Measurements from ENCODE around the gene ST7.

ST7 gene

GRCh38 chr7:117203205-117203604 lies 249.9 kb downstream of the ST7 start:
- DNase-seq = no peak

GRCh38 chr7:117205873-117206272 lies 252.6 kb downstream of the ST7 start:
- no peak for DNase-seq

- DNase-seq = no peak
Observed at GRCh38 chr7:117208257-117208656, 255.0 kb downstream of the ST7 start.

GRCh38 chr7:117210397-117210796 lies 257.1 kb downstream of the ST7 start:
- no peak for DNase-seq

GRCh38 chr7:117210908-117211307 lies 257.6 kb downstream of the ST7 start:
- no peak for DNase-seq

GRCh38 chr7:117211614-117212013 lies 258.3 kb downstream of the ST7 start:
- no peak for DNase-seq

GRCh38 chr7:117212969-117213877 lies 259.9 kb downstream of the ST7 start:
- DNase-seq = peak; percentile 10

- DNase-seq = no peak
Observed at GRCh38 chr7:117216010-117216409, 262.7 kb downstream of the ST7 start.

GRCh38 chr7:117216436-117217069 lies 263.3 kb downstream of the ST7 start:
- DNase-seq = no peak

- DNase-seq = no peak
Observed at GRCh38 chr7:117217106-117218035, 264.1 kb downstream of the ST7 start.

- DNase-seq = no peak
Observed at GRCh38 chr7:117218700-117219099, 265.4 kb downstream of the ST7 start.

GRCh38 chr7:117219485-117219884 lies 266.2 kb downstream of the ST7 start:
- DNase-seq = no peak

- DNase-seq = no peak
Observed at GRCh38 chr7:117220836-117221235, 267.5 kb downstream of the ST7 start.

- no peak for DNase-seq
Observed at GRCh38 chr7:117225536-117225935, 272.2 kb downstream of the ST7 start.

GRCh38 chr7:117227091-117227490 lies 273.8 kb downstream of the ST7 start:
- no peak for DNase-seq

GRCh38 chr7:117229350-117229749 lies 276.0 kb downstream of the ST7 start:
- no peak for DNase-seq

GRCh38 chr7:117230276-117231046 lies 277.2 kb downstream of the ST7 start:
- DNase-seq = no peak

GRCh38 chr7:117231047-117231359 lies 277.7 kb downstream of the ST7 start:
- no peak for DNase-seq

- DNase-seq = no peak
Observed at GRCh38 chr7:117237646-117238045, 284.3 kb downstream of the ST7 start.

GRCh38 chr7:117238472-117238871 lies 285.2 kb downstream of the ST7 start:
- no peak for DNase-seq

GRCh38 chr7:117238937-117239336 lies 285.6 kb downstream of the ST7 start:
- no peak for DNase-seq

- no peak for DNase-seq
Observed at GRCh38 chr7:117241088-117241487, 287.8 kb downstream of the ST7 start.

- no peak for DNase-seq
Observed at GRCh38 chr7:117243390-117243789, 290.1 kb downstream of the ST7 start.
